ENCODE measurements around the gene SHROOM4. TPM values are rescaled to one million over a fixed set of nuclear protein-coding genes. Genes with fewer than 3 reads are reported as not detected.

SHROOM4 gene
- total RNA-seq, result 33.2 TPM
- long read RNA-seq, full-length matches to known transcripts, result 1 of 20 reads
- long read RNA-seq, partial matches to known transcripts, result 6 of 20 reads
- long read RNA-seq, other reads (novel, unspliced or antisense), result 13 of 20 reads

- intact Hi-C loops (cut with DNase I), result no loop called here
- peak; percentile 93 to 95 for ATAC-seq
- DNase-seq, result peak; percentile 66
Measured at GRCh38 chrX:50813843-50814661, at the start of gene SHROOM4. SHROOM4 (minus strand) TSS chrX:50814194; CDS start chrX:50814018, 176 bp downstream.

GRCh38 chrX:50863471-50863870 lies 49.5 kb upstream of the SHROOM4 start:
- DNase-seq (no peak), ATAC-seq (peak in 1 of 2 donors; percentile 39)
- no peaks in the 10 kb centered on the region for H3K9me3 ChIP-seq
- H3K36me3 ChIP-seq, result no peaks in the 10 kb centered on the region
- TF ChIP-seq, protein P1, sequence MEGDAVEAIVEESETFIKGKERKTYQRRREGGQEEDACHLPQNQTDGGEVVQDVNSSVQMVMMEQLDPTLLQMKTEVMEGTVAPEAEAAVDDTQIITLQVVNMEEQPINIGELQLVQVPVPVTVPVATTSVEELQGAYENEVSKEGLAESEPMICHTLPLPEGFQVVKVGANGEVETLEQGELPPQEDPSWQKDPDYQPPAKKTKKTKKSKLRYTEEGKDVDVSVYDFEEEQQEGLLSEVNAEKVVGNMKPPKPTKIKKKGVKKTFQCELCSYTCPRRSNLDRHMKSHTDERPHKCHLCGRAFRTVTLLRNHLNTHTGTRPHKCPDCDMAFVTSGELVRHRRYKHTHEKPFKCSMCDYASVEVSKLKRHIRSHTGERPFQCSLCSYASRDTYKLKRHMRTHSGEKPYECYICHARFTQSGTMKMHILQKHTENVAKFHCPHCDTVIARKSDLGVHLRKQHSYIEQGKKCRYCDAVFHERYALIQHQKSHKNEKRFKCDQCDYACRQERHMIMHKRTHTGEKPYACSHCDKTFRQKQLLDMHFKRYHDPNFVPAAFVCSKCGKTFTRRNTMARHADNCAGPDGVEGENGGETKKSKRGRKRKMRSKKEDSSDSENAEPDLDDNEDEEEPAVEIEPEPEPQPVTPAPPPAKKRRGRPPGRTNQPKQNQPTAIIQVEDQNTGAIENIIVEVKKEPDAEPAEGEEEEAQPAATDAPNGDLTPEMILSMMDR (IDR thresholded peaks at IDR 0.05), result no peak
- H3K4me3 ChIP-seq, result no peak overlapping the region
- no peaks in the 10 kb centered on the region for H3K4me1 ChIP-seq
- H3K27ac ChIP-seq, result no peak overlapping the region
- no peaks in the 10 kb centered on the region for H3K27me3 ChIP-seq (ENCODE audit: low read depth)
- intact Hi-C loops (cut with DNase I), result no loop called here

More at GRCh38 chrX:50813843-50814661, at the start of gene SHROOM4:
- TF ChIP-seq, protein P1 (IDR thresholded peaks at IDR 0.05), result no peak
- Histone ChIP-seq H3K27me3 (ENCODE audit: low read depth) (no peaks in the 10 kb centered on the region), H3K4me1 (peaks cover 8% of the 10 kb centered on the region), H3K27ac (peak within 1 kb of the TSS; percentile 80), H3K36me3 (no peaks in the 10 kb centered on the region), H3K9me3 (no peaks in the 10 kb centered on the region), H3K4me3 (peak within 1 kb of the TSS; percentile 66)

DNA sequence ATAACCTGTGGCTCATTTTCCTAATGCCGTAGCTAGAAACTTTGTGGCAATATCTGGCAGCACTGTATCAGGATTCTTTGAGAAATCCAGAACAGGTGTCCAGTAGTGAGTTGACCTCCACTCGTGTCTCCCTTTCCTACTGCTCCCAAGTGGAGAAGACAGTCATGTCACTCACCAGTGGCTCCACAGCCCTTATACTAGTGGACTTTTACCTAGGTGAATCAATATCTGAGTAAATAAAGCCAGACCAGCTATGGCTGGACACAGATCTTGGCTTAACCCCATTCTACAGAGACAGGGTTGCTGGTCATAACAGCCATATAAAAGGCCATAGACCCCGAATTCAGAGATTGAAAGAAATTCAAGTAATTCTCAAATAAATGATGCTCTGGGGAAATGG lies 46.5 kb upstream of the SHROOM4 start:
- DNase-seq (no peak), ATAC-seq (no peak)
- no peaks in the 10 kb centered on the region for H3K27me3 ChIP-seq (ENCODE audit: low read depth)
- no peak overlapping the region for H3K4me3 ChIP-seq
- H3K9me3 ChIP-seq, result no peaks in the 10 kb centered on the region
- no peaks in the 10 kb centered on the region for H3K36me3 ChIP-seq
- H3K27ac ChIP-seq, result no peak overlapping the region
- intact Hi-C loops (cut with DNase I), result no loop called here
- H3K4me1 ChIP-seq, result no peaks in the 10 kb centered on the region
- TF ChIP-seq, protein P1 (IDR thresholded peaks at IDR 0.05), result no peak

DNA sequence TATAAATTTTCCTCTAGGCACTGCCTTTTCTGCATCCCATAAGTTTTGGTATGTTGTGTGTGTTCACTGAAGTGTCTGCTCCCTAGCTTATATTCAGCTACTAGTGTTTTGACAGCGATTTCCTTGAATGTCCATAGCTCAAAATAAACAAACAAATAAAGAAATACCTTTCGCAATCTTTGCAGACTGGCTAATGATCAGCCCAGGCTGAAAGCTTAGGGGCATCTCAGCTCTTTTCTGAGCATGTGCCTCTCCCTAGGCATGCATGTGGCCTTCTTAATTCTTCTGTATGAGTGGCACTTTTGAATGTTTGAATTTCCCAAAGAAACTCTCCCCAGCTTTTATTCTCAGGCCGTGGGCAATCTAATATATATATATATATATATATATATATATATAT lies 44.6 kb upstream of the SHROOM4 start:
- ATAC-seq (no peak), DNase-seq (no peak)
- Histone ChIP-seq H3K9me3 (no peaks in the 10 kb centered on the region), H3K27me3 (ENCODE audit: low read depth) (no peaks in the 10 kb centered on the region), H3K36me3 (no peaks in the 10 kb centered on the region), H3K4me1 (no peaks in the 10 kb centered on the region), H3K4me3 (no peak overlapping the region), H3K27ac (no peak overlapping the region)
- TF ChIP-seq, protein P1 (IDR thresholded peaks at IDR 0.05), result no peak
- intact Hi-C loops (cut with DNase I), result no loop called here

- Histone ChIP-seq H3K4me1 (no peaks in the 10 kb centered on the region), H3K9me3 (no peaks in the 10 kb centered on the region), H3K36me3 (no peaks in the 10 kb centered on the region), H3K27ac (no peak overlapping the region), H3K4me3 (no peak overlapping the region), H3K27me3 (ENCODE audit: low read depth) (no peaks in the 10 kb centered on the region)
- DNase-seq, result no peak
- TF ChIP-seq, protein P1 (IDR thresholded peaks at IDR 0.05), result no peak
- intact Hi-C loops (cut with DNase I), result no loop called here
- no peak for ATAC-seq
Measured at GRCh38 chrX:50853399-50853798, 39.4 kb upstream of the SHROOM4 start.

Data from lower lobe of right lung (tissue), 2 donors.